ENCODE results near the gene ATP2A2. TPM values are rescaled to one million over a fixed set of nuclear protein-coding genes. Genes with fewer than 3 reads are reported as not detected.

Gene ATP2A2
- total RNA-seq, 1 experiment from 2014 or later, result 262 TPM

DNA sequence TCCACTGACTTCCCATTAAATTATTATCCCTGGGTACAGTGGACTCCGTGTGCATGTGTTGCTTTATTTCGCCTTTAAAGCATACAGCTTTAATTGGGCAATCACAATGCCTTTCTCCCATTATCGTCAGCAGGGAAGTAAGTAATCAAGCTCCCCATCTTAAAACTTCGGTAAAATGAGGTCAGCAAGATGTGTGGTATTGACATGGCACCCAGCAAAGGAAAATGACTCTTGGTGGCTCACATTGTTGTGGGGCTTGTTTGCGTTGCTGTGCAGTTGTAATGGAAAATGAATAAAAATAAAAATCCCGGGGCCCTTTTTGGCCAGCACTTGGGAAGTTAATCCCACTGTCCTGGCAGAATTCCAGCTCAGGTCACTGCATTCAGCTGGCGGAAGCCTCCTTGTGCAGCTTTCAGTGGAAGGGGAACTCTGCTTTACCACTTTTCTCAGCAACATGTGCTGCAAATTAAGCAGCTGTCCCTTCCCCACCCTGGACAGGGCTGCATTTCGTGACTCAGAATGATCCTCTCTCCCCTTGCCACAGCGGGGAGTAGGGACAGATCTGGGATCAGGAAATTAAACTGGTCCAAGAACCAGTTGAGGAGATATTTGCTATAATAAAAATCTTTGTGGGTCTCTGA is 13.9 kb upstream of the ATP2A2 start:
- POLR2A ChIA-PET, result no interaction called here
- Histone ChIP-seq H3K4me3 (ENCODE audit: low read depth, low read length) (no peak overlapping the region), H3K36me3 (ENCODE audit: control insufficient read depth, insufficient read depth, low read length) (no peaks in the 10 kb centered on the region), H3K4me1 (peaks cover 26% of the 10 kb centered on the region), H3K9me3 (no peaks in the 10 kb centered on the region), H3K27me3 (replicated peaks; ENCODE audit: control insufficient read depth, insufficient read depth, low read length) (no peaks in the 10 kb centered on the region)
- BruUV-seq (replicated peaks), result no TSS peak
- intact Hi-C loops (cut with micrococcal nuclease; ENCODE audit: unreplicated experiment), result no loop called here
- no peak overlapping the region for H3K4me3 Mint-ChIP-seq (ENCODE audit: unreplicated experiment)
- H3K36me3 Mint-ChIP-seq (ENCODE audit: insufficient read depth, unreplicated experiment), result peaks cover 6% of the 10 kb centered on the region
- H3K27ac Mint-ChIP-seq (ENCODE audit: unreplicated experiment), result no peak overlapping the region
- no peak for DNase-seq
- no peak for TF ChIP-seq CTCF (IDR thresholded peaks at IDR 0.05; ENCODE audit: insufficient read depth in 1 of 2, low read depth in 1 of 2, low read length in 1 of 2, severe bottlenecking in 1 of 2, unreplicated experiment in 1 of 2)
- no peaks in the 10 kb centered on the region for H3K9me3 Mint-ChIP-seq (ENCODE audit: unreplicated experiment)
- CTCF ChIA-PET, result no interaction called here
- peaks cover 13% of the 10 kb centered on the region for H3K4me1 Mint-ChIP-seq (ENCODE audit: low read depth, unreplicated experiment)
- H3K27me3 Mint-ChIP-seq (ENCODE audit: insufficient read depth, unreplicated experiment), result no peaks in the 10 kb centered on the region

- intact Hi-C loops (cut with micrococcal nuclease; ENCODE audit: unreplicated experiment), result no loop called here
- BruUV-seq (replicated peaks), result no TSS peak
- no peaks in the 10 kb centered on the region for H3K36me3 ChIP-seq (ENCODE audit: control insufficient read depth, insufficient read depth, low read length)
- H3K36me3 Mint-ChIP-seq (ENCODE audit: insufficient read depth, unreplicated experiment), result peaks cover 6% of the 10 kb centered on the region
- peak; percentile 50 to 71 for DNase-seq
- H3K27ac Mint-ChIP-seq (ENCODE audit: unreplicated experiment), result peak overlapping the region; percentile 71
- H3K9me3 Mint-ChIP-seq (ENCODE audit: unreplicated experiment), result no peaks in the 10 kb centered on the region
- no peaks in the 10 kb centered on the region for H3K27me3 Mint-ChIP-seq (ENCODE audit: insufficient read depth, unreplicated experiment)
- no peaks in the 10 kb centered on the region for H3K27me3 ChIP-seq (replicated peaks; ENCODE audit: control insufficient read depth, insufficient read depth, low read length)
- H3K4me3 Mint-ChIP-seq (ENCODE audit: unreplicated experiment), result peak overlapping the region; percentile 32
- H3K4me1 Mint-ChIP-seq (ENCODE audit: low read depth, unreplicated experiment), result peaks cover 13% of the 10 kb centered on the region
- ChIA-PET POLR2A (interaction anchor here (1.2 kb wide), 1 partner anchor 11 kb away, joined by 4 read pairs; no protein-coding TSS in a partner anchor), CTCF (no interaction called here)
- no peaks in the 10 kb centered on the region for H3K9me3 ChIP-seq
- no peak overlapping the region for H3K4me3 ChIP-seq (ENCODE audit: low read depth, low read length)
- TF ChIP-seq CTCF (IDR thresholded peaks at IDR 0.05; ENCODE audit: insufficient read depth in 1 of 2, low read depth in 1 of 2, low read length in 1 of 2, severe bottlenecking in 1 of 2, unreplicated experiment in 1 of 2), result no peak
- peaks cover 22% of the 10 kb centered on the region for H3K4me1 ChIP-seq
Observed at GRCh38 chr12:110269622-110270124, 11.4 kb upstream of the ATP2A2 start.

DNA sequence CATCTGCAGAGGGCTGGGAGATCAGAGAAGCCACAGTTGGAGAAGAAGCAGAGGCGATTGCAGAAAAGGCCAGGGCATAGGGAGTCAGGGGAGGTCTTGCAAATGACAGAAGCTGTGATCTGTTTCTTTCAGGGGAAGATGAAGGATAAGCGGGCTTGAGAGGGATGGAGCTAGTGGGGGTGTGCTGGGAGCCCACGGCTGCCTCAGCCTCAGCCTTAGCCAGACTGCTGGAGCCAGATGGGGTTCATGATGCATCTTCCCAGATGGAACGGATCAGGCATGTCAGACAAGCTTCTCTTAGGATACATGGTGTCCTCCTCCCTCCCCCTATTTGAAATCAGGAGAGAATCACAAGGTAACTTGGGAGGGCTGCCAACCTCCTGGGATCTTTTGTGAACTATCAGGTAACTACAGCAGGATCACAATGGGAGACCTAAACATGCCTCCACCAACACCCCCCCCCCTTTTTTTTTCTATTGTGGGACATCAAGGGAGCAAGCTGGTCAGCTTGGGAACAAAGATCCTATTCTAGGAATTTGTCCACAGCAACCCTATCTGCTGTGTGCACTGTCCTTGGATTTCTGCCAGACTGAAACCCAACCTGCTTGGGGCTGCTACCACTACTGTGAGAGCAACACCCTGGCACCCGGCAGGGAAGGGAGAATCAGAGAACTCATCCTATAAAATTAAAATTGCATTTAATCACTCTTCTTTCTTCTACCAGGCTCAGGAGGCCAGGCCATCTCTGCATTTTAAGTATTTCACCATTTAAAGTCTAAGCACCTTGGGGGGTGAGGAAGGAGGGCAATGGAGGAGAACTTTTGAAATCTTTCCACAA is 10.7 kb upstream of the ATP2A2 start:
- no peaks in the 10 kb centered on the region for H3K27me3 Mint-ChIP-seq (ENCODE audit: insufficient read depth, unreplicated experiment)
- Histone ChIP-seq H3K4me3 (ENCODE audit: low read depth, low read length) (no peak overlapping the region), H3K36me3 (ENCODE audit: control insufficient read depth, insufficient read depth, low read length) (no peaks in the 10 kb centered on the region), H3K9me3 (no peaks in the 10 kb centered on the region), H3K4me1 (peaks cover 22% of the 10 kb centered on the region), H3K27me3 (replicated peaks; ENCODE audit: control insufficient read depth, insufficient read depth, low read length) (no peaks in the 10 kb centered on the region)
- TF ChIP-seq CTCF (IDR thresholded peaks at IDR 0.05; ENCODE audit: insufficient read depth in 1 of 2, low read depth in 1 of 2, low read length in 1 of 2, severe bottlenecking in 1 of 2, unreplicated experiment in 1 of 2), result no peak
- ChIA-PET CTCF (no interaction called here), POLR2A (interaction anchor here (1.2 kb wide), 1 partner anchor 10 kb away, joined by 4 read pairs; no protein-coding TSS in a partner anchor)
- peak overlapping the region; percentile 71 for H3K27ac Mint-ChIP-seq (ENCODE audit: unreplicated experiment)
- peaks cover 6% of the 10 kb centered on the region for H3K36me3 Mint-ChIP-seq (ENCODE audit: insufficient read depth, unreplicated experiment)
- intact Hi-C loops (cut with micrococcal nuclease; ENCODE audit: unreplicated experiment), result no loop called here
- H3K4me1 Mint-ChIP-seq (ENCODE audit: low read depth, unreplicated experiment), result peaks cover 13% of the 10 kb centered on the region
- DNase-seq, result peak in 1 of 2 experiments; percentile 26
- H3K4me3 Mint-ChIP-seq (ENCODE audit: unreplicated experiment), result peak overlapping the region; percentile 32
- BruUV-seq (replicated peaks), result no TSS peak
- no peaks in the 10 kb centered on the region for H3K9me3 Mint-ChIP-seq (ENCODE audit: unreplicated experiment)
